HepG2 (cell line): ENCODE results near the gene AK9. TPM values are rescaled to one million over a fixed set of nuclear protein-coding genes. Genes with fewer than 3 reads are reported as not detected.

Source experiments
- ATAC-seq: fragments of 200-7000 bp; cut with Tn5 transposase; 3 replicates; pipeline ENCODE4 v1.9.1; 2020; ENCODE audit warnings: mild to moderate bottlenecking, moderate library complexity
- BruUV-seq: library from RNA; stranded (reverse); fragments of 400-500 nt; replicated peaks from 2 replicates; lab custom pipeline; 2021; lab: Mats Ljungman, UMichigan
- CTCF ChIA-PET: fragments of 300-600 bp; formaldehyde crosslinking; extraction: SDS; loops from one replicate; lab custom pipeline; 2021; ENCODE audit warnings: low total read pairs, inconsistent platforms, low intra/inter-chr PET ratio; lab: Yijun Ruan, JAX
- POLR2A ChIA-PET: fragments of 350-600 bp; sonication (Branson Sonifier 250); formaldehyde crosslinking; loops from one replicate; lab custom pipeline; 2020; ENCODE audit warnings: antibody characterized with exemption, inconsistent platforms; lab: Yijun Ruan, JAX
- DNase-seq: peaks from one replicate; pipeline ENCODE4 v3.0.0-alpha.2; 2015; ENCODE audit warnings: low spot score
- FAIRE-seq: peaks from 3 replicates; lab custom pipeline; 2011; peaks lifted over from hg19 to GRCh38; lab: Jason Lieb, UNC
- H2AFZ ChIP-seq: one replicate; pipeline ENCODE4 v1.6.1; 2011; ENCODE audit warnings: low read length, inconsistent platforms
- H3K27ac ChIP-seq: fragments of 300-600 bp; 3 replicates; pipeline ENCODE4 v1.8.0; 2011; ENCODE audit warnings: mixed run types, mild to moderate bottlenecking, mixed read lengths, low read length, inconsistent platforms; ENCODE audit not compliant: insufficient read depth; ENCODE audit errors: extremely low read length
- H3K27me3 ChIP-seq, 2 experiments: fragments of 200-600 bp in 1 of 2; 2 replicates in 1 of 2; 3 replicates in 1 of 2; pipeline versions ENCODE4 v1.6.0 to v1.8.0; 2011; ENCODE audit warnings: low read length in 2 of 2, mild to moderate bottlenecking in 2 of 2, moderate library complexity in 2 of 2, inconsistent platforms in 1 of 2; ENCODE audit not compliant: insufficient read depth in 2 of 2, control insufficient read depth in 1 of 2
- H3K36me3 ChIP-seq, 2 experiments: fragments of 200-600 bp in 1 of 2; replicated peaks in 1 of 2; 2 replicates in 1 of 2; 3 replicates in 1 of 2; pipeline versions ENCODE4 v1.5.1 to v1.8.0; 2011; ENCODE audit warnings: low read length in 2 of 2, inconsistent platforms in 1 of 2; ENCODE audit not compliant: insufficient read depth in 2 of 2, control insufficient read depth in 1 of 2
- H3K4me1 ChIP-seq: 2 replicates; pipeline ENCODE4 v1.5.1; 2012; ENCODE audit warnings: low read length, inconsistent platforms; ENCODE audit not compliant: insufficient read depth
- H3K4me2 ChIP-seq: 2 replicates; pipeline ENCODE4 v1.6.0; 2011; ENCODE audit warnings: low read depth, low read length, inconsistent platforms
- H3K4me3 ChIP-seq, 3 experiments: fragments of 200-600 bp in 1 of 3; sonication (generic), shearing (Covaris generic) in 1 of 3; replicated peaks in 1 of 3; 2 replicates each; pipeline ENCODE4 v1.5.1; 2011 to 2016; ENCODE audit warnings: low read length in 3 of 3, inconsistent platforms in 2 of 3, low read depth in 2 of 3, mild to moderate bottlenecking in 2 of 3, control low read depth in 1 of 3, mixed read lengths in 1 of 3; ENCODE audit not compliant: insufficient read depth in 1 of 3
- H3K79me2 ChIP-seq: one replicate; pipeline ENCODE4 v1.6.1; 2011; ENCODE audit warnings: low read length, inconsistent platforms; ENCODE audit not compliant: insufficient read depth
- H3K9ac ChIP-seq: 2 replicates; pipeline ENCODE4 v1.6.0; 2011; ENCODE audit warnings: mild to moderate bottlenecking, low read depth, low read length, inconsistent platforms; ENCODE audit not compliant: insufficient read depth
- H3K9me3 ChIP-seq: 2 replicates; pipeline ENCODE4 v1.5.1; 2012; ENCODE audit warnings: mild to moderate bottlenecking, low read length
- H4K20me1 ChIP-seq: 2 replicates; pipeline ENCODE4 v1.6.0; 2011; ENCODE audit warnings: inconsistent platforms, mild to moderate bottlenecking, low read length, moderate library complexity; ENCODE audit not compliant: insufficient read depth
- ATF7 ChIP-seq, 2 experiments: fragments of 450-650 bp in 1 of 2; sonication (generic) in 1 of 2; formaldehyde crosslinking in 1 of 2; IDR thresholded peaks; 2 replicates each; pipeline versions ENCODE4 v1.4.0 to v1.6.1; 2016 to 2020; ENCODE audit warnings: antibody characterized with exemption in 1 of 2, mild to moderate bottlenecking in 1 of 2, missing genetic modification reagents in 1 of 2
- CREB1 ChIP-seq, 2 experiments: fragments of 450-650 bp in 1 of 2; IDR thresholded peaks; 2 replicates each; pipeline ENCODE4 v1.6.1; 2016 to 2017; ENCODE audit warnings: control low read depth in 1 of 2, mild to moderate bottlenecking in 1 of 2, missing compliant biosample characterization in 1 of 2, missing genetic modification characterization in 1 of 2
- HOXD1 ChIP-seq: sonication (generic); formaldehyde crosslinking; IDR thresholded peaks from 2 replicates; pipeline ENCODE4 v1.5.0; 2020; ENCODE audit warnings: missing genetic modification reagents
- MEF2D ChIP-seq: sonication (generic); formaldehyde crosslinking; IDR thresholded peaks from 2 replicates; pipeline ENCODE4 v1.5.1; 2020; ENCODE audit warnings: mild to moderate bottlenecking, missing genetic modification reagents
- NCOR1 ChIP-seq: fragments of 200-600 bp; sonication (generic); IDR thresholded peaks from 2 replicates; pipeline ENCODE4 v1.7.0; 2017; ENCODE audit warnings: antibody characterized with exemption, low read length, borderline replicate concordance
- RFXAP ChIP-seq: sonication (generic); formaldehyde crosslinking; IDR thresholded peaks from 2 replicates; pipeline ENCODE4 v1.4.0; 2020; ENCODE audit warnings: missing genetic modification reagents, borderline replicate concordance
- RNF2 ChIP-seq: fragments of 450-650 bp; conservative IDR thresholded peaks from 2 replicates; pipeline ENCODE4 v1.6.1; 2016; ENCODE audit warnings: low read depth
- SRF ChIP-seq: IDR thresholded peaks from 2 replicates; pipeline ENCODE4 v1.6.1; 2011; ENCODE audit warnings: mild to moderate bottlenecking, low read depth, low read length, moderate library complexity
- ZBTB38 ChIP-seq: sonication (generic); formaldehyde crosslinking; IDR thresholded peaks from 2 replicates; pipeline ENCODE4 v1.5.1; 2020; ENCODE audit warnings: mild to moderate bottlenecking, missing genetic modification reagents
- ZFP82 ChIP-seq: sonication (generic); formaldehyde crosslinking; IDR thresholded peaks from 2 replicates; pipeline ENCODE4 v1.5.1; 2020; ENCODE audit warnings: mild to moderate bottlenecking, missing genetic modification reagents, borderline replicate concordance
- ZNF180 ChIP-seq: sonication (generic); formaldehyde crosslinking; IDR thresholded peaks from 2 replicates; pipeline ENCODE4 v1.4.0; 2020; ENCODE audit warnings: low read depth, missing genetic modification reagents, borderline replicate concordance
- ZNF441 ChIP-seq: sonication (generic); formaldehyde crosslinking; IDR thresholded peaks from 2 replicates; pipeline ENCODE4 v1.7.0; 2021; ENCODE audit warnings: missing genetic modification reagents, borderline replicate concordance
- ZNF501 ChIP-seq: sonication (generic); formaldehyde crosslinking; IDR thresholded peaks from 2 replicates; pipeline ENCODE4 v1.5.1; 2020; ENCODE audit warnings: mild to moderate bottlenecking, moderate library complexity, missing genetic modification reagents
- ZNF850 ChIP-seq: sonication (generic); formaldehyde crosslinking; conservative IDR thresholded peaks from 2 replicates; pipeline ENCODE4 v1.9.0; 2021; ENCODE audit warnings: mild to moderate bottlenecking, missing genetic modification reagents
- WGBS: methylation state at CpG from one replicate; pipeline ENCODE4 v1.1.6; 2017; ENCODE audit warnings: low lambda C conversion rate; 5-methylcytosine and 5-hydroxymethylcytosine counted together
- in situ Hi-C: cut with HindIII; loops from 2 replicates; pipeline ENCODE4 v1.10.0; 2017; ENCODE audit warnings: low pct_unique_long_range_greater_than_20kb; ENCODE audit not compliant: extremely low pct_ligation_motif_present
- intact Hi-C: fragments of 100-400 bp; cut with micrococcal nuclease; formaldehyde crosslinking; loops from one replicate; pipeline ENCODE4 v1.10.0; 2022; ENCODE audit not compliant: unreplicated experiment
- polyA plus RNA-seq, 8 experiments: library from polyadenylated mRNA; depleted of rRNA in 3 of 8; stranded (reverse) in 7 of 8; unstranded in 1 of 8; fragments of >200 nt; fragmentation: Illumina TruSeq in 4 of 8; extraction: Trizol in 4 of 8; gene quantifications; 2 replicates each; pipeline versions ENCODE4 v1.2.1 to v1.2.3, GENCODE V29; 2011 to 2016; ENCODE audit warnings: low read depth in 4 of 8, missing spikeins in 1 of 8, mixed read lengths in 1 of 8; ENCODE audit not compliant: insufficient read depth in 1 of 8
- total RNA-seq, 5 experiments: library from RNA; depleted of rRNA; stranded (reverse); fragments of >200 nt; fragmentation: Illumina TruSeq; extraction: Trizol; gene quantifications; 2 replicates each; pipeline ENCODE4 v1.2.3, GENCODE V29; 2016; ENCODE audit warnings: low read depth in 1 of 5

AK9 gene
- total and polyA plus RNA-seq, 2 of the 13 experiments (the other 11 are each of a cell fraction or from before 2014, with no cell fraction given) = 3.2 to 4.8 TPM

DNA sequence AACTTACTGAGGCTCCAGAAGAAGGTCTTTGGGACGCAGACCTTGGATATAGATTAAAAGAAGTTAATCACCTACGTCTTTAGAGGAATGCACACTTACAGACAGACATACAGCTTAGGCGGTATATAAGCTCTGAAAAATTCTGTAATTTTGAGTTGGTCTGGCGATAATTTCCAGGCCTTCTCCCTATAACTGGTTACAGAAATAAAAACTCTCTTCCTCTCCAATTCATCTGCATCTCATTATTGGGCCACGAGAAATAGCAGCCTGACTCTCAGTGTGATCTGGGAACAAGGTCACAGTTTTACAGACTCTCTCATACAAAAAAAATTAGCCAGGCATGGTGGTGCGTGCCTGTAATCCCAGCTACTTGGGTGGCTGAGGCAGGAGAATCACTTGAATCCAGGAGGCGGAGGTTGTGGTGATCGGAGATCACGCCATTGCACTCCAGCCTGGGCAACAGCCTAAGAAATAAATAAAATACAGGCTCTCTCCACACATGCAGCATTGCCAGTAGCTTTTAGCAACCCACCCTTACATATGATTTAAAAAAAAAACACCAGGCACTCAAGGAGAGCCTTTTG is 212.7 kb downstream of the AK9 start:
- no peak overlapping the region for H3K9ac ChIP-seq
- no peak overlapping the region for H2AFZ ChIP-seq
- 77% methylated on average over 9 of the region's 9 CpGs for WGBS
- peak overlapping the region; percentile 36 for H3K27ac ChIP-seq
- H3K79me2 ChIP-seq = peaks cover 22% of the 10 kb centered on the region
- no TSS peak for BruUV-seq
- peaks cover 7 to 27% of the 10 kb centered on the region in 2 experiments; a peak in 4 of 5 replicates for H3K36me3 ChIP-seq
- TF ChIP-seq MEF2D (CRISPR knock-in tag) (no peak), ZBTB38 (CRISPR knock-in tag) (0 out of 2 replicates have a peak, but pooled peaks have one; percentile 28), RFXAP (CRISPR knock-in tag) (no peak), SRF (no peak), ZNF850 (CRISPR knock-in tag) (no peak), ATF7 (IDR thresholded peaks at IDR 0.05) (no peak), ATF7 (CRISPR knock-in tag; IDR thresholded peaks at IDR 0.05) (no peak), ZFP82 (no peak)
- intact Hi-C loops = loop anchor here (2.0 kb wide), 1 partner anchor 38 kb away; the partner anchor contains the start of genes PPIL6 and SMPD2
- ChIA-PET CTCF (no interaction called here), POLR2A (no interaction called here)
- FAIRE-seq (no peak), DNase-seq (no peak), ATAC-seq (no peak)
- H3K4me3 ChIP-seq = peak overlapping the region in 2 of 3 experiments; percentile 1 to 25; a peak in 2 of 6 replicates
- H3K4me2 ChIP-seq = peak overlapping the region; percentile 65
- H3K27me3 ChIP-seq = no peaks in the 10 kb centered on the region
- no peaks in the 10 kb centered on the region for H4K20me1 ChIP-seq
- peaks cover 63% of the 10 kb centered on the region for H3K4me1 ChIP-seq
- no peaks in the 10 kb centered on the region for H3K9me3 ChIP-seq
- in situ Hi-C loops = no loop called here

GRCh38 chr6:109477725-109478124 is 213.3 kb downstream of the AK9 start:
- Histone ChIP-seq H4K20me1 (no peaks in the 10 kb centered on the region), H2AFZ (no peak overlapping the region), H3K4me1 (peaks cover 63% of the 10 kb centered on the region), H3K79me2 (peaks cover 22% of the 10 kb centered on the region), H3K4me2 (peak overlapping the region; percentile 65), H3K27me3 (no peaks in the 10 kb centered on the region), H3K27ac (peak overlapping the region; percentile 36), H3K9ac (no peak overlapping the region), H3K9me3 (no peaks in the 10 kb centered on the region), H3K4me3 (peak overlapping the region in 2 of 3 experiments; percentile 3 to 40; a peak in 2 of 6 replicates), H3K36me3 (peaks cover 7 to 32% of the 10 kb centered on the region in 2 experiments; a peak in 4 of 5 replicates)
- intact Hi-C loops = loop anchor here (2.0 kb wide), 1 partner anchor 37 kb away; the partner anchor contains the start of genes PPIL6 and SMPD2
- in situ Hi-C loops = no loop called here
- DNase-seq (peak; percentile 40), ATAC-seq (peak; percentile 86), FAIRE-seq (peak; percentile 86)
- POLR2A ChIA-PET = no interaction called here
- 29% methylated on average over 2 of the region's 2 CpGs for WGBS
- no TSS peak for BruUV-seq
- CTCF ChIA-PET = no interaction called here
- TF ChIP-seq ZNF180 (no peak), RNF2 (no peak), HOXD1 (CRISPR knock-in tag) (no peak), ZNF441 (CRISPR knock-in tag) (no peak), ZNF501 (CRISPR knock-in tag) (no peak), NCOR1 (no peak), CREB1 (IDR thresholded peaks at IDR 0.05) (no peak), CREB1 (CRISPR knock-in tag; IDR thresholded peaks at IDR 0.05) (no peak)
